ENCODE measurements around the gene FEM1B.

DNA sequence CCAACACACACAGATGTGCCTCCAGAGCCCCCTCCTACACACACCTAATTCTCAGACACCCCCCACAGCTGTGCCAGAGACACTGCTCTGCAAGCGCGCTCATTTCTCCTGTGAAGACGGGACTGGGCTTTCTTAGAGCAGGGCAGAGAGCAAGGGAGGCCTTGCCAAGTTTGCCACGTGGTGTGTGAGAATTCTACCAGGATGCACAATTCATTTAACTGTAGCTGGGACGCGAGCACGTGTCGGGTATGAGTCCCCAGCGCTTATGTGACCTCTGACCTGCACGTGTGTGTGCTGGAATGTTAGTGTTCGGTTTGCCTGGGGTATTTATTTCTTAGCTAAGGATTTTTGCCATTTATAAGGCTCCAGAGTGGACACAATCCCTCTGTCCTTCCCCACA lies 37.0 kb downstream of the FEM1B start:
- TF ChIP-seq CTCF (IDR thresholded peaks at IDR 0.05; ENCODE audit: poor library complexity), result no peak
- TF ChIP-seq EZH2 (IDR thresholded peaks at IDR 0.05; ENCODE audit: borderline replicate concordance), result no peak
